ENCODE measurements around the gene RPL41.

DNA sequence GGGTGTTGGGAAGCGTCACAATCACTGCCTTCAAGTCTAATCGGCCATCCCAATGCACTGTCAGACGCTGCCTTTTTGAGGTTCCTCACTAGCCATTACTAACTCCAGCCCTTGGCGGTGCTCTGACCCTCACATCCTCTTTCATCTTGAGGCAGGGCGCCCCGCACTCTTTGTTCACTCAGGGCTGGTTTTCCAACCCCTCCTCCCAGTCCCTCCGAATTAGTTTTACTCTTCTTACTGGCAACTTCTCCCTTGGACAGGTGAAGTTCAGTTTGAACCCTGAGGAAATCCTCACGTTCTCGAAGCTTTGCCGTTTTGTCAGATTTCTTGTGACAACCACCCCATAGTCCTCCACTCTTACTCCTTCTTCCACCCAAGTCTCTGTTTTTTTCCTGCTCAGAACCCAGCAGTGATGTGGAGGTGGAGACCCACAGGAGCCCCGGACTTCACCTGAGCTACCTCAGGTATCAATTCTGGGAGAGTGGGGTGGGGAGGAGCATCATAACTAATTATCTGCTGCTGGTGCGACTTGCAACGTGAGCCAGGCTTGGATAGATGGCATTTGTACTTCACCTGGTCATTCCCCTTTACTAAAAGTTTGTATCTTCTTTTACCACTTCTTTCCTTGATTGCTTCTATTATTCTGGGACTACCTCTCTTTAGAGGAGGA is 2.4 kb downstream of the RPL41 start:
- TF ChIP-seq CTCF (conservative IDR thresholded peaks at IDR 0.05; ENCODE audit: low read depth, low read length) (no peak), EZH2 (IDR thresholded peaks at IDR 0.05; ENCODE audit: borderline replicate concordance, low read depth, low read length, poor library complexity, severe bottlenecking) (no peak)
